HFF-Myc (cell line): ENCODE results near the gene LRRIQ1.
"Not testable (repeated sequence)": the region's sequence is repeated elsewhere in the genome, so short reads cannot be mapped to it uniquely, and the experiment has no call there.

ENCODE experiments used
- DNase-seq: peaks from one replicate; pipeline ENCODE4 v3.0.0-alpha.2; 2011; ENCODE audit warnings: low read depth; ENCODE audit errors: extremely low read depth
- H3K4me3 ChIP-seq: replicated peaks from 2 replicates; pipeline ENCODE4 v1.5.1; 2011; ENCODE audit warnings: low read depth, mild to moderate bottlenecking, control low read depth, low read length
- TF ChIP-seq, protein P1 (sequence below): IDR thresholded peaks from 2 replicates; pipeline ENCODE4 v1.5.1; 2012; ENCODE audit warnings: mild to moderate bottlenecking, low read depth, low read length, control low read depth; ENCODE audit errors: missing control alignments

The LRRIQ1 gene

DNA sequence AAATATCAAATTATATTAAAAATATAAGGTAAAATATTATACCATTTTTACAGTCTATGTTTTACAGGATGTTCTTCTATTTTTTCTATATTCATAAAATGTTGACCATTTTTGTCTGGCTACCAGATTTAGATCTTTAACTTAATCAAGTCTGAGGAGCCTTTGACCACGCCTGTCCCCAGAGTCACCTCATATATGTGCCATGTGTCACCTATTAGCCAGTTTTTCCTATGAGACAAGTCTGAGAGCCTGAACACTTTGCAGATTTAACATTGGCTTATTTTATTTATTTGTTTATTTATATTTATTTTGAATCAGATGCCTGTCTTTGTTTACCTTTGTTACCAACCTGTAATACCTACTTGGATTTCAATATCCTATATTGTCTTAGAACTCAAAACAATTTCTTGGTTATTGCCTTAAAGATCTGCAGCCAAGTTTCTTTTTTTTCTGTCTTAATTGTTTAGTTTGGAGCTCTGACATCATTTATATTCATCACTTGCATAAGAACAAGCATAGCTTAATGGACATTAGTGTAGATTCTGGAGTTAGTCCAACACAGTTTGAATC, 127.7 kb downstream of the LRRIQ1 start:
- TF ChIP-seq, protein P1, sequence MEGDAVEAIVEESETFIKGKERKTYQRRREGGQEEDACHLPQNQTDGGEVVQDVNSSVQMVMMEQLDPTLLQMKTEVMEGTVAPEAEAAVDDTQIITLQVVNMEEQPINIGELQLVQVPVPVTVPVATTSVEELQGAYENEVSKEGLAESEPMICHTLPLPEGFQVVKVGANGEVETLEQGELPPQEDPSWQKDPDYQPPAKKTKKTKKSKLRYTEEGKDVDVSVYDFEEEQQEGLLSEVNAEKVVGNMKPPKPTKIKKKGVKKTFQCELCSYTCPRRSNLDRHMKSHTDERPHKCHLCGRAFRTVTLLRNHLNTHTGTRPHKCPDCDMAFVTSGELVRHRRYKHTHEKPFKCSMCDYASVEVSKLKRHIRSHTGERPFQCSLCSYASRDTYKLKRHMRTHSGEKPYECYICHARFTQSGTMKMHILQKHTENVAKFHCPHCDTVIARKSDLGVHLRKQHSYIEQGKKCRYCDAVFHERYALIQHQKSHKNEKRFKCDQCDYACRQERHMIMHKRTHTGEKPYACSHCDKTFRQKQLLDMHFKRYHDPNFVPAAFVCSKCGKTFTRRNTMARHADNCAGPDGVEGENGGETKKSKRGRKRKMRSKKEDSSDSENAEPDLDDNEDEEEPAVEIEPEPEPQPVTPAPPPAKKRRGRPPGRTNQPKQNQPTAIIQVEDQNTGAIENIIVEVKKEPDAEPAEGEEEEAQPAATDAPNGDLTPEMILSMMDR: no peak
- no peak for DNase-seq
- H3K4me3 ChIP-seq: no peak overlapping the region

DNA sequence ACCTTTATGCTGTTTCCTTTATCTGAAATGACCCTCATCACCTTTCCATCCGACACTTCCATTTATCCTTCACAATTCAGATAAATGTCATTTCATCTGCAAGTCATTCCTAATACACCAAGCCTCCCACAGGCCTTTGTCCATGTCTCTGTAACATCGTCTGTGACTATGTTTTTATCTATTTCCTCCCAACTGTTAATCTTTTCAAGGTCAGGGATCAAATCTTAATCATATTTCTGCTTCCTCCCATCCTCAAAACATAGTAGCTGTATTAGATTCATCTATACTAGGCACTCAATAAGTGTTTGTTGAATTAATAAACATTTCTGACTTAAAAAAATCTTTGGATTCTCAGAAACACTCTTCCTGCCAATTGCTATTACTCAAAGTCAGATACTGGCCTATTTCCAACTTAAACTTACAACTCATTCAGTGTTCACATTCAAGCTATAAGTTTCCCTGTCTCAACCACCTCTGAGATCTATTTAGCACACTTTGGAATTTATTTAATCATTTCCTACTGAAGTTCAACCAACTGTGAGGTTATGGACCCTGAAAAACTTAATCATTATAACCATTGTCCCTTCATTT, 143.6 kb downstream of the LRRIQ1 start:
- TF ChIP-seq, protein P1: no peak
- no peak overlapping the region for H3K4me3 ChIP-seq
- no peak for DNase-seq

DNA sequence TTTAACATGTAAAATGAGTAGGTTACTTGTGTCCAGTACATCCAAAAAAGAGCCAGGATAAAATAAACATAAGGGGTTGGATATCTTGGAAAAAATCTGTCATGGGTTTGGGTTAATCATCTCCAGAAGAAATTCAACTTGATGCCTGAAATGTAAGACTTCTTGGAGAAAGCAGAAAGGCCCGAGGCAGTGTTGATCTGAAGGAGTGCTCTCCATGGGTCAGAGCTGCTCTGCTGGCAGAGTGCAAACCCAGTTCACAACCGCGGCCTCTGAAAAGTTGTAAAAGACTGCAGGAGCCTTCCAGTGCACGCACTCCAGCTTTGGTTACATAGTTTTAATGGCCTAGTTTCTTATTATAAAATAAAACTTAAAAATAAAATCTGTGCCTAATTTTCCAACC, 146.5 kb downstream of the LRRIQ1 start:
- peak; percentile 3 for DNase-seq
- no peak overlapping the region for H3K4me3 ChIP-seq
- TF ChIP-seq, protein P1: no peak

DNA sequence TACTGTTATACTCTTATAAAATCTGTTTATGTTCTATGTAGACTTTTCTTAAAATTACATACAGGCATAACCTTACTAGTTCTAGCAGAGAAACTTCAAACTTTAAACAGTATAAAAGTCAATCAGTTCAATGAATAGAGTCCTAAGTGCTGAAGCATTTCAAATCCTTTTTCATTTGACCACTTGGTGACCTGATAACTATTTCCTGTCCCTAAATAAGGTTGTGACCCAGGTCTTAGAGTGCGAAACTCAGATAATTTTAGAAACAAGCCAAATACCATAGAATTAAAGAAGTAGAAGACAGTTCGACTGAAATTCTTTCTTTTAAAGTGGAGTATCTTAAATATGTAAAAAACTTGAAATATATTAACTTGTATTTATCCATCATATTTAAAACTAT, 147.7 kb downstream of the LRRIQ1 start:
- DNase-seq: no peak
- no peak overlapping the region for H3K4me3 ChIP-seq
- TF ChIP-seq, protein P1: no peak

DNA sequence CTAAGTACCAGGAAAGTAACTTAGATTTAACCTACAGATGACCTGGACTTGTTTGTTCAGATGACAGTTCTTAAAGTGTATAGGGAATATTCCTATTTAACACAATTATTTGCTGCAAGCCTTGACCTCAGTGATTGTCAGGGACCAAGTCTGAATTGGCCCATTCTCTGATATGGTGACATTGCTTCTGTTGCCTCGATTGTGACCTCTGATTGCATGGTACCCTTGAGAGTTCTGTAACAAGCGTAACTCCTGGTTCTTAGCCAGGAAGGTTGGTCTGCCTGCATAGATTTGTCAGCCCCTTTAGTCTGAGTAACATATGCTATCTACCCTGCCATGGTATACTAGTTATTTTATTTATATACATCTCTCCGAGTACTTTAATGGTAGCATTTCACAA, 150.1 kb downstream of the LRRIQ1 start:
- TF ChIP-seq, protein P1: no peak
- DNase-seq: no peak
- H3K4me3 ChIP-seq: no peak overlapping the region

DNA sequence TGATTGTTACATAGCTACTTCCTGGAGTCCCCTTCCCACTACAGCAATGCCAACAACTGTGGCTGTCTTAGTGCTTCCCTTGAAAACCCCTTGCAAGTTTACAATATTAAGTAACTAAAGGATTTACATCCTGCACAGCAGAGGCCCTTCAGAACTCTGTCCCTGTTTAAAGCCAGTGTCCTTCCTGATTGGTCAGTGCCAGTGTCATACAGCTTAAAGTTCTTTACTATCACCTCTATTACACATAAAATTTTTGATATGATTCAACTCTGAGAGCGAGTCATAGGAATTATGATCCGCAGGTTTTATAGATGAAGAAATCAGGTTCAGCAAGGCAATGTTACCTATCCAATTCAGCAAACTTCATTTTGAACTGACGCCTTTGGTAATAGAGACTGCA, 152.5 kb downstream of the LRRIQ1 start:
- no peak for DNase-seq
- TF ChIP-seq, protein P1: no peak
- H3K4me3 ChIP-seq: no peak overlapping the region

DNA sequence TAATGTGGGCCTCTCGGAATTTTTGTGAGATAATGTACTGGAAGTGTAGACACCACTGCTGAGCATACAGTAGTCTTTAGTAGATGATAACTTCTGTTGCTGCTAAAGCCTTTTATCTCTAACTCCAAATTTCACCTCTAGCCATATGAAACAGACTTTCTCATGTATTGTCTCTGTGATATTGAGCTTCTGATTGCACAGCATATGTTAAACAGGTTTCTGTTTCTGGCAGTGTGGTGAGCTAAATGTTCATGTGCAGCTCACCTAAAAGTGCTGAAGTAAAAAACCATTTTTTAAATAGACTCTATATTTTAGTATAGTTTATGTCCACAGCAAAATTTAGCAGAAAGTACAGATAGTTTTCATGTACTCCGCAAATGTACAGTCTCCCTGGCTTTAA, 154.6 kb downstream of the LRRIQ1 start:
- no peak overlapping the region for H3K4me3 ChIP-seq
- DNase-seq: no peak
- TF ChIP-seq, protein P1: no peak

DNA sequence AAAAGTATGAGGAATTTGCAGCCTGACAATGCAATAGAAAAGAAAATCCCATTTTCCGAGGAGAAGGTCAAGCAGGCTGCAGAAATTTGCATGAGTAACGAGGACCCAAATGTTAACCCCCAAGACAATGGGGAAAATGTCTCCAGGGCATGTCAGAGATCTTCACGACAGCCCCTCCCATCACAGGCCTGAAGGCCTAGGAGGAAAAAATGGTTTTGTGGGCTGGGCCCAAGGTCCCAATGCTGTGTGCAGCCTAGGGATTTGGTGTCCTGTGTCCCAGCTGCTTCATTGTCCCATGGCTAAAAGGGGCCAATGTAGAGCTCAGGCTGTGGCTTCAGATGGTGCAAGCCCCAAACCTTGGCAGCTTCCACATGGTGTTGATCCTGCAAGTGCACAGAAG, 167.7 kb downstream of the LRRIQ1 start:
- DNase-seq: not testable (repeated sequence)

More for the DNA sequence above, 167.7 kb downstream of the LRRIQ1 start:
- not testable (repeated sequence) for H3K4me3 ChIP-seq
